Endothelial cell of umbilical vein (primary cell): ENCODE measurements around the gene MVP. TPM values are rescaled to one million over a fixed set of nuclear protein-coding genes. Genes with fewer than 3 reads are reported as not detected.
"Not testable (repeated sequence)": the region's sequence is repeated elsewhere in the genome, so short reads cannot be mapped to it uniquely, and the experiment has no call there.

ENCODE experiments used
- BruUV-seq: library from RNA; stranded (reverse); fragments of 400-500 nt; replicated peaks from 2 replicates; lab custom pipeline; 2021; lab: Mats Ljungman, UMichigan
- CTCF ChIA-PET: fragments of 300-600, 350-600 bp; sonication (Branson Sonifier 250); formaldehyde crosslinking; loops from one replicate; lab custom pipeline; 2021; ENCODE audit warnings: antibody characterized with exemption, inconsistent platforms; lab: Charles Lee
- POLR2A ChIA-PET: fragments of 300-600, 350-600 bp; sonication (Branson Sonifier 250); formaldehyde crosslinking; loops from one replicate; lab custom pipeline; 2021; ENCODE audit warnings: antibody characterized with exemption, inconsistent platforms; lab: Charles Lee
- DNase-seq: peaks from one replicate; pipeline ENCODE4 v3.0.0-alpha.2; 2011; ENCODE audit warnings: low read depth, low spot score
- FAIRE-seq: peaks from 2 replicates; lab custom pipeline; 2011; peaks lifted over from hg19 to GRCh38; lab: Jason Lieb, UNC
- H2AFZ ChIP-seq: 2 replicates; pipeline ENCODE4 v1.6.0; 2012; ENCODE audit warnings: low read depth, low read length, control low read depth, inconsistent platforms
- H3K27ac ChIP-seq: 2 replicates; pipeline ENCODE4 v1.5.1; 2011; ENCODE audit warnings: low read depth, mild to moderate bottlenecking, control low read depth, low read length, moderate library complexity; ENCODE audit not compliant: insufficient read depth
- H3K27me3 ChIP-seq, 2 experiments: 2 replicates each; pipeline versions ENCODE4 v1.6.0 to v1.6.1; 2011; ENCODE audit warnings: low read length in 2 of 2, mixed read lengths in 1 of 2; ENCODE audit not compliant: control insufficient read depth in 2 of 2, insufficient read depth in 2 of 2
- H3K36me3 ChIP-seq, 2 experiments: 2 replicates in 1 of 2; 3 replicates in 1 of 2; pipeline ENCODE4 v1.5.1; 2011; ENCODE audit warnings: low read length in 2 of 2, mild to moderate bottlenecking in 1 of 2, moderate library complexity in 1 of 2; ENCODE audit not compliant: control insufficient read depth in 2 of 2, insufficient read depth in 2 of 2; ENCODE audit errors: extremely low read depth in 1 of 2
- H3K4me1 ChIP-seq: 3 replicates; pipeline ENCODE4 v1.5.1; 2011; ENCODE audit warnings: mild to moderate bottlenecking, low read length; ENCODE audit not compliant: control insufficient read depth, insufficient read depth; ENCODE audit errors: extremely low read depth
- H3K4me2 ChIP-seq: 2 replicates; pipeline ENCODE4 v1.6.1; 2011; ENCODE audit warnings: low read length, control low read depth, mixed read lengths; ENCODE audit not compliant: insufficient read depth
- H3K4me3 ChIP-seq, 3 experiments: fragments of 200-600 bp in 1 of 3; sonication (generic), shearing (Covaris generic) in 1 of 3; replicated peaks in 1 of 3; 2 replicates each; pipeline ENCODE4 v1.5.1; 2011 to 2016; ENCODE audit warnings: control low read depth in 3 of 3, low read length in 3 of 3, mild to moderate bottlenecking in 2 of 3, inconsistent platforms in 1 of 3, low read depth in 1 of 3, moderate library complexity in 1 of 3; ENCODE audit not compliant: insufficient read depth in 1 of 3
- H3K79me2 ChIP-seq: 2 replicates; pipeline ENCODE4 v1.6.0; 2012; ENCODE audit warnings: low read length, inconsistent platforms; ENCODE audit not compliant: control insufficient read depth, insufficient read depth
- H3K9ac ChIP-seq: replicated peaks from 2 replicates; pipeline ENCODE3; 2011; ENCODE audit warnings: low read length, control low read depth; ENCODE audit not compliant: insufficient read depth; ENCODE audit errors: extremely low read depth
- H3K9me1 ChIP-seq: replicated peaks from 3 replicates; pipeline ENCODE4 v1.6.0; 2011; ENCODE audit warnings: mild to moderate bottlenecking, low read length; ENCODE audit not compliant: control insufficient read depth, insufficient read depth; ENCODE audit errors: extremely low read depth
- H3K9me3 ChIP-seq: replicated peaks from 2 replicates; pipeline ENCODE4 v1.5.1; 2012; ENCODE audit warnings: low read length, inconsistent platforms; ENCODE audit not compliant: control insufficient read depth, insufficient read depth
- H4K20me1 ChIP-seq: replicated peaks from 2 replicates; pipeline ENCODE3; 2011; ENCODE audit warnings: mild to moderate bottlenecking, low read length; ENCODE audit not compliant: control insufficient read depth, insufficient read depth; ENCODE audit errors: extremely low read depth
- CTCF ChIP-seq, 2 donors: IDR thresholded peaks; 1 replicate in 1 of 2; 2 replicates in 1 of 2; pipeline ENCODE4 v1.5.1; 2011; ENCODE audit warnings: low read length in 2 of 2, mild to moderate bottlenecking in 2 of 2, moderate library complexity in 2 of 2, control low read depth in 1 of 2, inconsistent platforms in 1 of 2, low read depth in 1 of 2; ENCODE audit not compliant: insufficient read depth in 1 of 2; ENCODE audit errors: extremely low read depth in 1 of 2
- EZH2 ChIP-seq: IDR thresholded peaks from 2 replicates; pipeline ENCODE4 v1.6.1; 2012; ENCODE audit warnings: borderline replicate concordance, low read depth, mild to moderate bottlenecking, moderate library complexity, low read length, inconsistent platforms; ENCODE audit not compliant: severe bottlenecking
- FOS ChIP-seq: IDR thresholded peaks from 2 replicates; pipeline ENCODE4 v1.6.1; 2011; ENCODE audit warnings: mild to moderate bottlenecking, low read length, moderate library complexity, borderline replicate concordance; ENCODE audit not compliant: insufficient read depth
- GATA2 ChIP-seq: IDR thresholded peaks from 2 replicates; pipeline ENCODE4 v1.7.0; 2011; ENCODE audit warnings: low read depth, mild to moderate bottlenecking, moderate library complexity, mixed read lengths, low read length; ENCODE audit not compliant: insufficient read length, insufficient read depth
- JUN ChIP-seq: IDR thresholded peaks from 2 replicates; pipeline ENCODE4 v1.6.1; 2011; ENCODE audit warnings: borderline replicate concordance, low read depth; ENCODE audit not compliant: insufficient read length, insufficient read depth
- MAX ChIP-seq: IDR thresholded peaks from 2 replicates; pipeline ENCODE4 v1.6.1; 2011; ENCODE audit not compliant: insufficient read depth, insufficient read length
- MYC ChIP-seq: IDR thresholded peaks from one replicate; pipeline ENCODE4 v1.6.1; 2011; ENCODE audit warnings: mild to moderate bottlenecking, low read depth, low read length
- POLR2A ChIP-seq: IDR thresholded peaks from 2 replicates; pipeline ENCODE4 v1.6.1; 2012; ENCODE audit warnings: low read depth, mild to moderate bottlenecking, control low read depth, low read length
- POLR2AphosphoS5 ChIP-seq: IDR thresholded peaks from 2 replicates; pipeline ENCODE4 v1.6.1; 2012; ENCODE audit warnings: low read depth, mild to moderate bottlenecking, control low read depth, low read length, moderate library complexity; ENCODE audit not compliant: insufficient read depth
- dilution Hi-C: fragments of 300-500 bp; cut with MboI; formaldehyde crosslinking; loops from one replicate; pipeline ENCODE4 v1.15.0; 2019; ENCODE audit warnings: low sequenced_read_pairs; ENCODE audit not compliant: extremely low pct_ligation_motif_present
- intact Hi-C: fragments of 100-400 bp; cut with micrococcal nuclease; formaldehyde crosslinking; loops from one replicate; pipeline ENCODE4 v1.10.0; 2022
- polyA plus RNA-seq, 4 experiments: library from polyadenylated mRNA; depleted of rRNA in 3 of 4; stranded (reverse) in 3 of 4; unstranded in 1 of 4; fragments of >200 nt; gene quantifications; 2 replicates each; pipeline versions ENCODE4 v1.2.1 to v1.2.3, GENCODE V29; 2011 to 2012; ENCODE audit warnings: missing spikeins in 1 of 4
- total RNA-seq: library from RNA; stranded (reverse); gene quantifications from 2 replicates; pipeline ENCODE4 v1.2.3, GENCODE V29; 2021

The MVP gene
- total and polyA plus RNA-seq, 2 donors (not counting 3 experiments of a cell fraction or from before 2014, with no cell fraction given) = 49.8 to 118 TPM

GRCh38 chr16:29883987-29884386 lies 63.7 kb downstream of the MVP start:
- no peak for TF ChIP-seq MYC
- TF ChIP-seq POLR2A = no peak
- no peak for TF ChIP-seq POLR2AphosphoS5
- TF ChIP-seq MAX = no peak
- no peak for TF ChIP-seq FOS
- TF ChIP-seq GATA2 = no peak
- no peak for TF ChIP-seq JUN
- TF ChIP-seq CTCF (IDR thresholded peaks at IDR 0.05; ENCODE audit: extremely low read depth in 1 of 2, insufficient read depth in 1 of 2, low read depth in 1 of 2, low read length in 2 of 2) = no peak
- TF ChIP-seq EZH2 = no peak
- Histone ChIP-seq H3K4me1 (no peaks in the 10 kb centered on the region), H3K79me2 (no peaks in the 10 kb centered on the region), H3K36me3 (no peaks in the 10 kb centered on the region), H3K27me3 (no peaks in the 10 kb centered on the region), H3K9ac (no peak overlapping the region), H2AFZ (no peak overlapping the region), H4K20me1 (no peaks in the 10 kb centered on the region), H3K4me2 (no peak overlapping the region), H3K9me3 (no peaks in the 10 kb centered on the region), H3K27ac (no peak overlapping the region), H3K4me3 (no peak overlapping the region), H3K9me1 (no peaks in the 10 kb centered on the region)
- FAIRE-seq (no peak), DNase-seq (no peak)
- ChIA-PET POLR2A (no interaction called here), CTCF (interaction anchor here (1.0 to 1.3 kb wide), 2 partner anchors 36 to 94 kb away, joined by 3 read pairs; partner anchors contain the start of gene KIF22)
- no TSS peak for BruUV-seq
- dilution Hi-C loops = no loop called here
- intact Hi-C loops = no loop called here

DNA sequence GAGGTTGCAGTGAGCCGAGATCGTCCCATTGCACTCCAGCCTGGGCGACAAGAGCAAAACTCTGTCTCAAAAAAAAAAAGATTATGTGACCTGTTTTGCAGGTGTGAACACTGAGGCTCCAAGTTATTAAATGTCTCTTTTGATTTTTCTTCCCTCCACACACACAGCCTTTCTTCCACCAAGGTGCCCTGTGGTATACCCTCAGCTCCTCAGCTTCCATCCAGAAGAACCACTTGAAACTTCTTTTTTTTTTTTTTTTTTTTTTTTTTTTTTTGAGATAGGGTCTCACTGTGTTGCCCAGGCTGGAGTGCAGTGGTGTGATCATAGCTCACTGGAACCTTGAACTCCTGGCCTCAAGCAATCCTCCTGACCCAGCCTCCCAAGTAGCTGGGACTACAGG lies 69.1 kb downstream of the MVP start:
- H3K4me2 ChIP-seq, BruUV-seq, H3K4me1 ChIP-seq, dilution Hi-C loops, H3K9me3 ChIP-seq, intact Hi-C loops, H3K4me3 ChIP-seq, H3K27me3 ChIP-seq, DNase-seq, H2AFZ ChIP-seq, H3K79me2 ChIP-seq, POLR2A ChIA-PET, H4K20me1 ChIP-seq, H3K27ac ChIP-seq, H3K36me3 ChIP-seq, H3K9me1 ChIP-seq, FAIRE-seq, H3K9ac ChIP-seq: not testable (repeated sequence)
- CTCF ChIA-PET = interaction anchor here (0.8 to 1.0 kb wide), 2 partner anchors 11 to 99 kb away, joined by 3 to 4 read pairs; partner anchors contain the start of genes ASPHD1 and KIF22
